Ascending aorta (tissue), 2 donors: Measurements from ENCODE around the gene NOC4L. TPM values are rescaled to one million over a fixed set of nuclear protein-coding genes. Genes with fewer than 3 reads are reported as not detected.
A peak's percentile ranks its signal among the peaks of the same experiment; 100 is the strongest.

Source experiments
- DNase-seq, 2 donors: peaks; one replicate each; pipeline ENCODE4 v3.0.0-alpha.2; 2019; ENCODE audit warnings: low spot score in 2 of 2
- H3K27ac ChIP-seq, 2 donors: fragments of 200-600 bp; sonication (generic); one replicate each; pipeline ENCODE4 v1.5.1; 2016 to 2017; ENCODE audit warnings: mild to moderate bottlenecking in 1 of 2
- H3K27me3 ChIP-seq: fragments of 200-600 bp; sonication (generic); one replicate; pipeline ENCODE4 v1.5.1; 2017
- H3K36me3 ChIP-seq, 2 donors: fragments of 200-600 bp; sonication (generic); one replicate each; pipeline ENCODE4 v1.5.1; 2016
- H3K4me1 ChIP-seq, 2 donors: fragments of 200-600 bp; sonication (generic); one replicate each; pipeline ENCODE4 v1.5.1; 2016 to 2017; ENCODE audit warnings: mild to moderate bottlenecking in 1 of 2
- H3K4me3 ChIP-seq, 2 donors: fragments of 200-600 bp; sonication (generic); one replicate each; pipeline ENCODE4 v1.5.1; 2016 to 2017; ENCODE audit warnings: mild to moderate bottlenecking in 1 of 2
- H3K9me3 ChIP-seq, 2 donors: fragments of 200-600 bp; sonication (generic); one replicate each; pipeline ENCODE4 v1.5.1; 2016
- CTCF ChIP-seq, 3 experiments: fragments of 200-600 bp in 2 of 3; fragments of 450-650 bp in 1 of 3; sonication (generic) in 2 of 3; IDR thresholded peaks; one replicate each; pipeline ENCODE4 v1.5.1; 2016 to 2019; ENCODE audit warnings: antibody characterized with exemption in 3 of 3, mild to moderate bottlenecking in 1 of 3, moderate library complexity in 1 of 3
- intact Hi-C: fragments of 100-400 bp; cut with DNase I; formaldehyde crosslinking; loops from one replicate; pipeline ENCODE4 v1.15.1; 2023
- total RNA-seq: library from RNA; depleted of rRNA; stranded (reverse); fragments of >200 nt; gene quantifications from one replicate; pipeline ENCODE4 v1.1.0, GENCODE V29; 2016

The NOC4L gene
- total RNA-seq, 1 donor from 2014 or later = 9.2 TPM

- H3K27ac ChIP-seq = peak overlapping the region in 1 of 2 donors; percentile 46
- TF ChIP-seq CTCF (IDR thresholded peaks at IDR 0.05) = no peak
- no peaks in the 10 kb centered on the region for H3K9me3 ChIP-seq
- DNase-seq = no peak
- peaks cover 5 to 11% of the 10 kb centered on the region in 2 donors for H3K36me3 ChIP-seq
- no peaks in the 10 kb centered on the region for H3K27me3 ChIP-seq
- H3K4me1 ChIP-seq = peaks cover 4 to 6% of the 10 kb centered on the region in 2 donors
- H3K4me3 ChIP-seq = peak overlapping the region in 1 of 2 donors; percentile 46
- intact Hi-C loops = no loop called here
Measured at GRCh38 chr12:132161796-132162507, 17.7 kb downstream of the NOC4L start.

GRCh38 chr12:132162508-132163031 lies 18.3 kb downstream of the NOC4L start:
- Histone ChIP-seq H3K9me3 (no peaks in the 10 kb centered on the region), H3K4me1 (peaks cover 4 to 6% of the 10 kb centered on the region in 2 donors), H3K36me3 (peaks cover 5 to 6% of the 10 kb centered on the region in 2 donors), H3K27me3 (no peaks in the 10 kb centered on the region), H3K27ac (peak overlapping the region in 1 of 2 donors; percentile 46), H3K4me3 (peak overlapping the region in 1 of 2 donors; percentile 46)
- intact Hi-C loops = no loop called here
- no peak for DNase-seq
- no peak for TF ChIP-seq CTCF (IDR thresholded peaks at IDR 0.05)

GRCh38 chr12:132163041-132163910 lies 19.0 kb downstream of the NOC4L start:
- intact Hi-C loops = no loop called here
- Histone ChIP-seq H3K27me3 (no peaks in the 10 kb centered on the region), H3K9me3 (no peaks in the 10 kb centered on the region), H3K4me1 (peaks cover 4 to 6% of the 10 kb centered on the region in 2 donors), H3K36me3 (peaks cover 0 to 2% of the 10 kb centered on the region in 2 donors), H3K27ac (no peak overlapping the region), H3K4me3 (peak overlapping the region in 1 of 2 donors; percentile 46)
- no peak for DNase-seq
- TF ChIP-seq CTCF (IDR thresholded peaks at IDR 0.05) = no peak

- Histone ChIP-seq H3K27ac (no peak overlapping the region), H3K4me3 (no peak overlapping the region), H3K36me3 (no peaks in the 10 kb centered on the region), H3K9me3 (no peaks in the 10 kb centered on the region), H3K4me1 (peaks cover 4 to 6% of the 10 kb centered on the region in 2 donors), H3K27me3 (no peaks in the 10 kb centered on the region)
- no peak for TF ChIP-seq CTCF (IDR thresholded peaks at IDR 0.05)
- DNase-seq = no peak
- intact Hi-C loops = no loop called here
Measured at GRCh38 chr12:132163911-132164288, 19.6 kb downstream of the NOC4L start.

- no peak for TF ChIP-seq CTCF (IDR thresholded peaks at IDR 0.05)
- no peak for DNase-seq
- no peak overlapping the region for H3K4me3 ChIP-seq
- peaks cover 4 to 6% of the 10 kb centered on the region in 2 donors for H3K4me1 ChIP-seq
- H3K27me3 ChIP-seq = no peaks in the 10 kb centered on the region
- no peak overlapping the region for H3K27ac ChIP-seq
- intact Hi-C loops = no loop called here
- H3K9me3 ChIP-seq = no peaks in the 10 kb centered on the region
- H3K36me3 ChIP-seq = no peaks in the 10 kb centered on the region
Measured at GRCh38 chr12:132164426-132164825, 20.2 kb downstream of the NOC4L start.
